Neural cell (in vitro differentiated cells): ENCODE measurements around the gene SCN8A. TPM values are rescaled to one million over a fixed set of nuclear protein-coding genes. Genes with fewer than 3 reads are reported as not detected.

Source experiments
- H2AFZ ChIP-seq: fragments of 200-600, 300-800 bp; sonication (generic), shearing (Covaris generic); 2 replicates; pipeline ENCODE4 v1.6.0; 2014; ENCODE audit warnings: low read depth, mild to moderate bottlenecking, antibody characterized with exemption, low read length, moderate library complexity
- H3F3A ChIP-seq: fragments of 200-600 bp; shearing (Covaris generic); 2 replicates; pipeline ENCODE4 v1.6.1; 2016; ENCODE audit warnings: mild to moderate bottlenecking, moderate library complexity, mixed read lengths, antibody characterized with exemption, low read length; ENCODE audit not compliant: insufficient read depth, poor library complexity, severe bottlenecking
- H3K27ac ChIP-seq: fragments of 200-600, 300-800 bp; sonication (generic), shearing (Covaris generic); 2 replicates; pipeline ENCODE4 v1.5.1; 2014; ENCODE audit warnings: mild to moderate bottlenecking, low read length, moderate library complexity
- H3K27me3 ChIP-seq: fragments of 300-800, 200-600 bp; sonication (generic), shearing (Covaris generic); 2 replicates; pipeline ENCODE4 v1.6.0; 2014; ENCODE audit warnings: mild to moderate bottlenecking, low read depth, low read length, moderate library complexity; ENCODE audit not compliant: insufficient read depth
- H3K36me3 ChIP-seq: fragments of 300-800, 200-600 bp; sonication (generic), shearing (Covaris generic); 2 replicates; pipeline ENCODE4 v1.5.1; 2014; ENCODE audit warnings: mild to moderate bottlenecking, antibody characterized with exemption, low read length, moderate library complexity; ENCODE audit not compliant: insufficient read depth
- H3K4me2 ChIP-seq: fragments of 300-800, 200-600 bp; sonication (generic), shearing (Covaris generic); 2 replicates; pipeline ENCODE4 v1.6.0; 2014; ENCODE audit warnings: mild to moderate bottlenecking, low read length
- H3K4me3 ChIP-seq: fragments of 300-800, 200-600 bp; sonication (generic), shearing (Covaris generic); 2 replicates; pipeline ENCODE4 v1.5.1; 2014; ENCODE audit warnings: mild to moderate bottlenecking, low read length, moderate library complexity
- H3K79me2 ChIP-seq: fragments of 200-600 bp; shearing (Covaris generic); replicated peaks from 2 replicates; pipeline ENCODE4 v1.6.0; 2014; ENCODE audit warnings: mild to moderate bottlenecking, low read length, moderate library complexity; ENCODE audit not compliant: insufficient read depth
- H3K9ac ChIP-seq: fragments of 300-800, 200-600 bp; sonication (generic), shearing (Covaris generic); 2 replicates; pipeline ENCODE4 v1.6.1; 2016; ENCODE audit warnings: mild to moderate bottlenecking, low read length, mixed read lengths
- H3K9me2 ChIP-seq: fragments of 200-600 bp; shearing (Covaris generic); 2 replicates; pipeline ENCODE4 v1.6.1; 2016; ENCODE audit warnings: mild to moderate bottlenecking, low read length, mixed read lengths; ENCODE audit not compliant: insufficient read depth
- H3K9me3 ChIP-seq: fragments of 200-600, 300-800 bp; sonication (generic), shearing (Covaris generic); 2 replicates; pipeline ENCODE4 v1.6.1; 2016; ENCODE audit warnings: mild to moderate bottlenecking, mixed run types, low read length, moderate library complexity, mixed read lengths
- H4K20me1 ChIP-seq: fragments of 200-600 bp; shearing (Covaris generic); 2 replicates; pipeline ENCODE4 v1.6.1; 2016; ENCODE audit warnings: mild to moderate bottlenecking, mixed run types; ENCODE audit not compliant: insufficient read depth
- EP300 ChIP-seq: fragments of 450-650 bp; conservative IDR thresholded peaks from 2 replicates; pipeline ENCODE4 v1.6.1; 2014; ENCODE audit warnings: antibody characterized with exemption, mild to moderate bottlenecking, moderate library complexity; ENCODE audit not compliant: poor library complexity, severe bottlenecking
- EZH2 ChIP-seq: fragments of 200-600, 300-800 bp; shearing (Covaris generic), sonication (generic); IDR thresholded peaks from 2 replicates; pipeline ENCODE4 v1.6.1; 2014; ENCODE audit warnings: antibody characterized with exemption, low read length, borderline replicate concordance, mild to moderate bottlenecking; ENCODE audit not compliant: insufficient read depth, poor library complexity, severe bottlenecking
- MXI1 ChIP-seq: fragments of 450-650 bp; conservative IDR thresholded peaks from 2 replicates; pipeline ENCODE4 v1.6.1; 2014; ENCODE audit warnings: antibody characterized with exemption, mild to moderate bottlenecking; ENCODE audit not compliant: poor library complexity, severe bottlenecking
- POLR2AphosphoS5 ChIP-seq: IDR thresholded peaks from 2 replicates; pipeline ENCODE4 v1.6.1; 2012
- TAF1 ChIP-seq: IDR thresholded peaks from 2 replicates; pipeline ENCODE4 v1.6.1; 2012; ENCODE audit warnings: low read depth
- polyA plus RNA-seq: library from polyadenylated mRNA; depleted of rRNA; stranded (reverse); fragments of >200 nt; gene quantifications from 2 replicates; pipeline ENCODE4 v1.2.3, GENCODE V29; 2014
- TF ChIP-seq, protein P1 (sequence below): IDR thresholded peaks from 2 replicates; pipeline ENCODE4 v1.6.1; 2012; ENCODE audit warnings: borderline replicate concordance
- TF ChIP-seq, protein P2 (sequence below): fragments of 450-650 bp; IDR thresholded peaks from 2 replicates; pipeline ENCODE4 v1.5.1; 2014; ENCODE audit warnings: antibody characterized with exemption, mild to moderate bottlenecking, moderate library complexity; ENCODE audit not compliant: poor library complexity, severe bottlenecking

SCN8A gene
- polyA plus RNA-seq, 1 donor from 2014 or later = 14.2 TPM

DNA sequence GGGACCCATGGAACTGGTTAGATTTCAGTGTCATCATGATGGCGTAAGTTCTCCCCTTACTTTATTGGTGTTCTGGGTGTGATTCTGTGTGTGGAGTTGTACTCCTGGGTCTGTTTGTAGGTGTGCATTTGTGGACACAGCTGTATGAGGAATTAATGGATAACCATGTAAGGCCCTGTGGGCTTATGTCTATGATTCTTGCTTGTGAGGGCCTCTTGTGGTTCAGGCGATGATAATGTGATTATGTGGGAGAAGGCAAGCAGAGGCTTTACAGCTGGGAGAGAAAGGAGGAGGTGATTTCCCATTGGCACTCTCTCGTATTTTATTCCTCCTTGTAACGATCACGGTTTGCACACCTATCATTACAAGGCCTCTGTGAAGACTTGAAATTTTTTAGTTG lies 96.1 kb downstream of the SCN8A start:
- Histone ChIP-seq H3K36me3 (no peaks in the 10 kb centered on the region), H3K27ac (no peak overlapping the region), H3K79me2 (no peaks in the 10 kb centered on the region), H3F3A (no peaks in the 10 kb centered on the region), H3K4me2 (no peak overlapping the region), H3K9ac (no peak overlapping the region), H2AFZ (no peak overlapping the region), H4K20me1 (no peaks in the 10 kb centered on the region), H3K9me2 (no peaks in the 10 kb centered on the region), H3K27me3 (no peaks in the 10 kb centered on the region), H3K4me3 (no peak overlapping the region), H3K9me3 (no peaks in the 10 kb centered on the region)
- TF ChIP-seq POLR2AphosphoS5 = no peak
- TF ChIP-seq MXI1 = no peak
- no peak for TF ChIP-seq EP300
- TF ChIP-seq, protein P1, sequence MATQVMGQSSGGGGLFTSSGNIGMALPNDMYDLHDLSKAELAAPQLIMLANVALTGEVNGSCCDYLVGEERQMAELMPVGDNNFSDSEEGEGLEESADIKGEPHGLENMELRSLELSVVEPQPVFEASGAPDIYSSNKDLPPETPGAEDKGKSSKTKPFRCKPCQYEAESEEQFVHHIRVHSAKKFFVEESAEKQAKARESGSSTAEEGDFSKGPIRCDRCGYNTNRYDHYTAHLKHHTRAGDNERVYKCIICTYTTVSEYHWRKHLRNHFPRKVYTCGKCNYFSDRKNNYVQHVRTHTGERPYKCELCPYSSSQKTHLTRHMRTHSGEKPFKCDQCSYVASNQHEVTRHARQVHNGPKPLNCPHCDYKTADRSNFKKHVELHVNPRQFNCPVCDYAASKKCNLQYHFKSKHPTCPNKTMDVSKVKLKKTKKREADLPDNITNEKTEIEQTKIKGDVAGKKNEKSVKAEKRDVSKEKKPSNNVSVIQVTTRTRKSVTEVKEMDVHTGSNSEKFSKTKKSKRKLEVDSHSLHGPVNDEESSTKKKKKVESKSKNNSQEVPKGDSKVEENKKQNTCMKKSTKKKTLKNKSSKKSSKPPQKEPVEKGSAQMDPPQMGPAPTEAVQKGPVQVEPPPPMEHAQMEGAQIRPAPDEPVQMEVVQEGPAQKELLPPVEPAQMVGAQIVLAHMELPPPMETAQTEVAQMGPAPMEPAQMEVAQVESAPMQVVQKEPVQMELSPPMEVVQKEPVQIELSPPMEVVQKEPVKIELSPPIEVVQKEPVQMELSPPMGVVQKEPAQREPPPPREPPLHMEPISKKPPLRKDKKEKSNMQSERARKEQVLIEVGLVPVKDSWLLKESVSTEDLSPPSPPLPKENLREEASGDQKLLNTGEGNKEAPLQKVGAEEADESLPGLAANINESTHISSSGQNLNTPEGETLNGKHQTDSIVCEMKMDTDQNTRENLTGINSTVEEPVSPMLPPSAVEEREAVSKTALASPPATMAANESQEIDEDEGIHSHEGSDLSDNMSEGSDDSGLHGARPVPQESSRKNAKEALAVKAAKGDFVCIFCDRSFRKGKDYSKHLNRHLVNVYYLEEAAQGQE = no peak
- TF ChIP-seq EZH2 = no peak

DNA sequence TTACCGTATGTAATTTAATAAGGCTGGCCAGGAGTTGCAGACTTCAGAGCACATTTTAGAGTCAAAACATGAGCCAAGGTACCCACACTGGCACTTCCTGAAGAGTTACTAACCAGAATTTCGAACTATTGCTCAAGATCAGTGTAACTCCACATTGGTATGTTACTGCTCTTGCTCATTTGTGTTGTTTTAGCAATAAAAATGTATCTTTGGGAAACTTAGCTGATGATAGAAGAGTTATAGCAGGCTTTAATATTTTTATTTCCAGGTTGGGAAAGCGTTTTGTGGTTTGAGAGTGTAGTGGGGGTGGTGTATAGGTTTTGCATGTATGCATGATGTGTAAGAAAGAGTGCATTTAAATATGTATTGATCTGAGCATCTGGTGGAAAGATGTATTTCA lies 96.6 kb downstream of the SCN8A start:
- H3K4me2 ChIP-seq = no peak overlapping the region
- H3F3A ChIP-seq = no peaks in the 10 kb centered on the region
- TF ChIP-seq, protein P1 = no peak
- TF ChIP-seq, protein P2, sequence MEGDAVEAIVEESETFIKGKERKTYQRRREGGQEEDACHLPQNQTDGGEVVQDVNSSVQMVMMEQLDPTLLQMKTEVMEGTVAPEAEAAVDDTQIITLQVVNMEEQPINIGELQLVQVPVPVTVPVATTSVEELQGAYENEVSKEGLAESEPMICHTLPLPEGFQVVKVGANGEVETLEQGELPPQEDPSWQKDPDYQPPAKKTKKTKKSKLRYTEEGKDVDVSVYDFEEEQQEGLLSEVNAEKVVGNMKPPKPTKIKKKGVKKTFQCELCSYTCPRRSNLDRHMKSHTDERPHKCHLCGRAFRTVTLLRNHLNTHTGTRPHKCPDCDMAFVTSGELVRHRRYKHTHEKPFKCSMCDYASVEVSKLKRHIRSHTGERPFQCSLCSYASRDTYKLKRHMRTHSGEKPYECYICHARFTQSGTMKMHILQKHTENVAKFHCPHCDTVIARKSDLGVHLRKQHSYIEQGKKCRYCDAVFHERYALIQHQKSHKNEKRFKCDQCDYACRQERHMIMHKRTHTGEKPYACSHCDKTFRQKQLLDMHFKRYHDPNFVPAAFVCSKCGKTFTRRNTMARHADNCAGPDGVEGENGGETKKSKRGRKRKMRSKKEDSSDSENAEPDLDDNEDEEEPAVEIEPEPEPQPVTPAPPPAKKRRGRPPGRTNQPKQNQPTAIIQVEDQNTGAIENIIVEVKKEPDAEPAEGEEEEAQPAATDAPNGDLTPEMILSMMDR = no peak
- TF ChIP-seq TAF1 = no peak

More for the DNA sequence above, 96.6 kb downstream of the SCN8A start:
- no peak overlapping the region for H3K27ac ChIP-seq
- H3K9me2 ChIP-seq = no peaks in the 10 kb centered on the region
- no peak overlapping the region for H2AFZ ChIP-seq
- H3K9ac ChIP-seq = no peak overlapping the region
- H4K20me1 ChIP-seq = no peaks in the 10 kb centered on the region
- no peak overlapping the region for H3K4me3 ChIP-seq
- H3K9me3 ChIP-seq = no peaks in the 10 kb centered on the region
- H3K27me3 ChIP-seq = no peaks in the 10 kb centered on the region
- H3K79me2 ChIP-seq = no peaks in the 10 kb centered on the region
- no peaks in the 10 kb centered on the region for H3K36me3 ChIP-seq
